Keratinocyte (primary cell): ENCODE data around the gene SEC24D. TPM values are rescaled to one million over a fixed set of nuclear protein-coding genes. Genes with fewer than 3 reads are reported as not detected.

ENCODE experiments used
- DNase-seq: peaks from one replicate; pipeline ENCODE4 v3.0.0-alpha.2; 2011; ENCODE audit warnings: low read depth, missing footprints, low spot score
- FAIRE-seq: peaks from 2 replicates; lab custom pipeline; 2011; peaks lifted over from hg19 to GRCh38; lab: Jason Lieb, UNC
- H2AFZ ChIP-seq: 2 replicates; pipeline ENCODE4 v1.6.0; 2012; ENCODE audit warnings: low read length, control low read depth, inconsistent platforms; ENCODE audit not compliant: control insufficient read depth
- H3K27ac ChIP-seq: 2 replicates; pipeline ENCODE4 v1.5.1; 2011; ENCODE audit warnings: low read length; ENCODE audit not compliant: control insufficient read depth, insufficient read depth
- H3K27me3 ChIP-seq: 3 replicates; pipeline ENCODE4 v1.6.0; 2011; ENCODE audit warnings: low read length; ENCODE audit not compliant: control insufficient read depth, insufficient read depth; ENCODE audit errors: extremely low read depth
- H3K36me3 ChIP-seq, 2 experiments: 2 replicates in 1 of 2; 3 replicates in 1 of 2; pipeline ENCODE4 v1.5.1; 2011; ENCODE audit warnings: low read length in 2 of 2, mild to moderate bottlenecking in 1 of 2; ENCODE audit not compliant: control insufficient read depth in 2 of 2, insufficient read depth in 2 of 2; ENCODE audit errors: extremely low read depth in 1 of 2
- H3K4me1 ChIP-seq: 3 replicates; pipeline ENCODE4 v1.5.1; 2011; ENCODE audit warnings: low read length; ENCODE audit not compliant: control insufficient read depth, insufficient read depth; ENCODE audit errors: extremely low read depth
- H3K4me2 ChIP-seq: 3 replicates; pipeline ENCODE4 v1.6.0; 2011; ENCODE audit warnings: low read depth, low read length; ENCODE audit not compliant: control insufficient read depth, insufficient read depth; ENCODE audit errors: extremely low read depth
- H3K4me3 ChIP-seq, 3 experiments: fragments of 200-600 bp in 1 of 3; sonication (generic) in 1 of 3; 2 replicates in 2 of 3; 3 replicates in 1 of 3; pipeline ENCODE4 v1.5.1; 2011 to 2016; ENCODE audit warnings: low read length in 3 of 3, mild to moderate bottlenecking in 3 of 3, control low read depth in 2 of 3, inconsistent platforms in 1 of 3, low read depth in 1 of 3, mixed read lengths in 1 of 3, mixed run types in 1 of 3, moderate library complexity in 1 of 3; ENCODE audit not compliant: control insufficient read depth in 2 of 3, insufficient read depth in 2 of 3; ENCODE audit errors: extremely low read depth in 1 of 3
- H3K79me2 ChIP-seq: 2 replicates; pipeline ENCODE4 v1.6.0; 2012; ENCODE audit warnings: low read length; ENCODE audit not compliant: control insufficient read depth, insufficient read depth
- H3K9ac ChIP-seq: 3 replicates; pipeline ENCODE4 v1.6.0; 2011; ENCODE audit warnings: low read length; ENCODE audit not compliant: control insufficient read depth, insufficient read depth; ENCODE audit errors: extremely low read depth
- H3K9me1 ChIP-seq: 3 replicates; pipeline ENCODE4 v1.6.0; 2011; ENCODE audit warnings: low read length; ENCODE audit not compliant: control insufficient read depth, insufficient read depth; ENCODE audit errors: extremely low read depth
- H3K9me3 ChIP-seq: 2 replicates; pipeline ENCODE4 v1.5.1; 2012; ENCODE audit warnings: low read depth, low read length; ENCODE audit not compliant: control insufficient read depth
- H4K20me1 ChIP-seq: 3 replicates; pipeline ENCODE4 v1.6.0; 2011; ENCODE audit warnings: low read length; ENCODE audit not compliant: control insufficient read depth, insufficient read depth; ENCODE audit errors: extremely low read depth
- EZH2 ChIP-seq: IDR thresholded peaks from one replicate; pipeline ENCODE4 v1.6.1; 2012; ENCODE audit warnings: inconsistent platforms, mild to moderate bottlenecking, low read length, moderate library complexity
- dilution Hi-C: fragments of 300-500 bp; cut with MboI; formaldehyde crosslinking; loops from one replicate; pipeline ENCODE4 v1.7.0; 2020; ENCODE audit warnings: low sequenced_read_pairs; ENCODE audit not compliant: extremely low pct_ligation_motif_present
- polyA plus RNA-seq, 5 experiments: library from polyadenylated mRNA; depleted of rRNA in 3 of 5; stranded (reverse) in 3 of 5; stranded (forward) in 1 of 5; unstranded in 1 of 5; fragments of >200 nt; gene quantifications; 1 replicate in 1 of 5; 2 replicates in 3 of 5; 3 replicates in 1 of 5; pipeline versions ENCODE4 v1.2.1 to v1.2.3, GENCODE V29; 2011 to 2012; ENCODE audit warnings: missing spikeins in 2 of 5, low read depth in 1 of 5, low replicate concordance in 1 of 5
- TF ChIP-seq, protein P1 (sequence below), 3 experiments: IDR thresholded peaks in 1 of 3; conservative IDR thresholded peaks in 1 of 3; optimal IDR thresholded peaks in 1 of 3; 2 replicates in 2 of 3; 3 replicates in 1 of 3; pipeline versions ENCODE3 to v1.5.1; 2011; ENCODE audit warnings: low read length in 3 of 3, mild to moderate bottlenecking in 3 of 3, moderate library complexity in 2 of 3, control low read depth in 1 of 3, inconsistent platforms in 1 of 3; ENCODE audit not compliant: insufficient read depth in 2 of 3; ENCODE audit errors: extremely low read depth in 1 of 3

The SEC24D gene
- polyA plus RNA-seq, 1 donor (not counting 4 experiments of a cell fraction or from before 2014, with no cell fraction given): 24.9 TPM

DNA sequence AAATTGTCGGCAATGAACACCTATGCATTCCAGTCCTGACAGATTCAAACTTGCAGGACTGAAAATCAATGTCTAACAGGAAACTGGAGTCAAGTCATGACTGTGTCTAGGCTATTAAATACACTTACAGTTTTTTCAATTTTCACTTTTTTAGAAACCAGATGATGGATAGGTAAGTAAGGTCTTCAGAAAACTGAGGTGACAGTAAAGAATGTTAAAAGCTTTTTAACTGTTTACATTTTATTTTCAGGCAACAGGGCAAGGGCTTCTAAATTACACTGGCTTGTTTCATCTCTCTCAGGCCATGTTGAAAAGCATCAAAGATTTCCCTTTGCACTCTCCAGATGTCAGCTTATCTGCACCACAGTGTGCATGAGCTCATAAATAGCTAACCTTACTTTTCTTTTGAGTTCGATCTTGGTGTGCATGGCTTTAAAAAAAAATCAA lies 65.2 kb downstream of the SEC24D start:
- peak; percentile 36 for FAIRE-seq
- no peak for DNase-seq
- H3K4me1 ChIP-seq: peaks cover 53% of the 10 kb centered on the region
- H3K4me3 ChIP-seq: peak overlapping the region in 2 of 3 experiments; percentile 19 to 48
- peak overlapping the region; percentile 29 for H3K9ac ChIP-seq
- H4K20me1 ChIP-seq: no peaks in the 10 kb centered on the region
- peaks cover 7 to 10% of the 10 kb centered on the region in 2 experiments for H3K36me3 ChIP-seq
- H3K4me2 ChIP-seq: peak overlapping the region; percentile 77
- no peaks in the 10 kb centered on the region for H3K9me1 ChIP-seq
- no peaks in the 10 kb centered on the region for H3K79me2 ChIP-seq
- dilution Hi-C loops: no loop called here
- no peaks in the 10 kb centered on the region for H3K27me3 ChIP-seq
- H3K27ac ChIP-seq: peak overlapping the region; percentile 47
- no peaks in the 10 kb centered on the region for H3K9me3 ChIP-seq
- TF ChIP-seq, protein P1, sequence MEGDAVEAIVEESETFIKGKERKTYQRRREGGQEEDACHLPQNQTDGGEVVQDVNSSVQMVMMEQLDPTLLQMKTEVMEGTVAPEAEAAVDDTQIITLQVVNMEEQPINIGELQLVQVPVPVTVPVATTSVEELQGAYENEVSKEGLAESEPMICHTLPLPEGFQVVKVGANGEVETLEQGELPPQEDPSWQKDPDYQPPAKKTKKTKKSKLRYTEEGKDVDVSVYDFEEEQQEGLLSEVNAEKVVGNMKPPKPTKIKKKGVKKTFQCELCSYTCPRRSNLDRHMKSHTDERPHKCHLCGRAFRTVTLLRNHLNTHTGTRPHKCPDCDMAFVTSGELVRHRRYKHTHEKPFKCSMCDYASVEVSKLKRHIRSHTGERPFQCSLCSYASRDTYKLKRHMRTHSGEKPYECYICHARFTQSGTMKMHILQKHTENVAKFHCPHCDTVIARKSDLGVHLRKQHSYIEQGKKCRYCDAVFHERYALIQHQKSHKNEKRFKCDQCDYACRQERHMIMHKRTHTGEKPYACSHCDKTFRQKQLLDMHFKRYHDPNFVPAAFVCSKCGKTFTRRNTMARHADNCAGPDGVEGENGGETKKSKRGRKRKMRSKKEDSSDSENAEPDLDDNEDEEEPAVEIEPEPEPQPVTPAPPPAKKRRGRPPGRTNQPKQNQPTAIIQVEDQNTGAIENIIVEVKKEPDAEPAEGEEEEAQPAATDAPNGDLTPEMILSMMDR (optimal IDR thresholded peaks at IDR 0.05 in 1 of 3, IDR thresholded peaks at IDR 0.05 in 1 of 3, conservative IDR thresholded peaks at IDR 0.05 in 1 of 3; ENCODE audit: extremely low read depth in 1 of 3, insufficient read depth in 2 of 3, low read length in 3 of 3): no peak
- no peak for TF ChIP-seq EZH2
- H2AFZ ChIP-seq: peak overlapping the region; percentile 32

GRCh38 chr4:118769161-118769560 lies 66.8 kb downstream of the SEC24D start:
- H3K4me3 ChIP-seq: no peak overlapping the region
- dilution Hi-C loops: no loop called here
- peaks cover 7 to 16% of the 10 kb centered on the region in 2 experiments for H3K36me3 ChIP-seq
- H3K9ac ChIP-seq: no peak overlapping the region
- peak overlapping the region; percentile 17 for H2AFZ ChIP-seq
- DNase-seq: no peak
- no peaks in the 10 kb centered on the region for H3K9me3 ChIP-seq
- H3K79me2 ChIP-seq: no peaks in the 10 kb centered on the region
- no peaks in the 10 kb centered on the region for H4K20me1 ChIP-seq
- no peaks in the 10 kb centered on the region for H3K9me1 ChIP-seq
- no peak for FAIRE-seq
- no peak for TF ChIP-seq EZH2
- TF ChIP-seq, protein P1 (optimal IDR thresholded peaks at IDR 0.05 in 1 of 3, IDR thresholded peaks at IDR 0.05 in 1 of 3, conservative IDR thresholded peaks at IDR 0.05 in 1 of 3; ENCODE audit: extremely low read depth in 1 of 3, insufficient read depth in 2 of 3, low read length in 3 of 3): no peak
- H3K4me1 ChIP-seq: peaks cover 49% of the 10 kb centered on the region
- H3K4me2 ChIP-seq: peak overlapping the region; percentile 77
- no peak overlapping the region for H3K27ac ChIP-seq
- H3K27me3 ChIP-seq: no peaks in the 10 kb centered on the region
